GM12892 (cell line): ENCODE measurements around the gene COL13A1.

Experiments used
- DNase-seq: peaks from one replicate; pipeline ENCODE4 v3.0.0; 2011; ENCODE audit not compliant: insufficient read length
- FAIRE-seq: peaks from 2 replicates; lab custom pipeline; 2011; peaks lifted over from hg19 to GRCh38; lab: Jason Lieb, UNC
- POLR2A ChIP-seq: IDR thresholded peaks from 2 replicates; pipeline ENCODE4 v1.6.1; 2011; ENCODE audit warnings: low read depth, low read length, control low read depth
- POLR2AphosphoS5 ChIP-seq: IDR thresholded peaks from 2 replicates; pipeline ENCODE4 v1.6.1; 2011; ENCODE audit warnings: low read depth, low read length, control low read depth
- TAF1 ChIP-seq: IDR thresholded peaks from 2 replicates; pipeline ENCODE4 v1.6.1; 2011; ENCODE audit warnings: low read depth, mild to moderate bottlenecking, control low read depth, low read length, borderline replicate concordance

Gene COL13A1

GRCh38 chr10:69963835-69964710 lies 162.4 kb downstream of the COL13A1 start:
- TF ChIP-seq TAF1 (no peak), POLR2AphosphoS5 (no peak), POLR2A (no peak)
- DNase-seq (no peak), FAIRE-seq (no peak)

DNA sequence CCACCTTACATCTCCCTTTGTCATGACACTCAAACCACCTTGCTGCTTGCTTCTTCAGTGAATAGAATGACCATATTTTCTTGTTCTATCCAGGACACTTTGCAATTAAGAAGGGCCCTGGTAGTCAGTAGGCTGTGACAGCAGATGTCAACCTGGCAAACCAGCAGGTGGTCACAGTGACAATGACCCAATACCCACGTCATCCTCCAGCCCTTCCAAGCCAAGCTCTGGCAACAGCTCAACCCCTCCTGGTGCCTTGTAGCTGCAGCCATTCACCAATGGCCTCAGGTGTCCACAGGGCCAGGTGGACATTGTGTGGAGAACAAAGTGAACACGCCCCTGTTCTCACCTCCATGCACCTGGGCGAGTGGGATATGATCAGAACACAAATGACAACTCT lies 163.4 kb downstream of the COL13A1 start:
- DNase-seq, result no peak
- TF ChIP-seq TAF1, result no peak
- no peak for TF ChIP-seq POLR2A
- no peak for TF ChIP-seq POLR2AphosphoS5
- no peak for FAIRE-seq

DNA sequence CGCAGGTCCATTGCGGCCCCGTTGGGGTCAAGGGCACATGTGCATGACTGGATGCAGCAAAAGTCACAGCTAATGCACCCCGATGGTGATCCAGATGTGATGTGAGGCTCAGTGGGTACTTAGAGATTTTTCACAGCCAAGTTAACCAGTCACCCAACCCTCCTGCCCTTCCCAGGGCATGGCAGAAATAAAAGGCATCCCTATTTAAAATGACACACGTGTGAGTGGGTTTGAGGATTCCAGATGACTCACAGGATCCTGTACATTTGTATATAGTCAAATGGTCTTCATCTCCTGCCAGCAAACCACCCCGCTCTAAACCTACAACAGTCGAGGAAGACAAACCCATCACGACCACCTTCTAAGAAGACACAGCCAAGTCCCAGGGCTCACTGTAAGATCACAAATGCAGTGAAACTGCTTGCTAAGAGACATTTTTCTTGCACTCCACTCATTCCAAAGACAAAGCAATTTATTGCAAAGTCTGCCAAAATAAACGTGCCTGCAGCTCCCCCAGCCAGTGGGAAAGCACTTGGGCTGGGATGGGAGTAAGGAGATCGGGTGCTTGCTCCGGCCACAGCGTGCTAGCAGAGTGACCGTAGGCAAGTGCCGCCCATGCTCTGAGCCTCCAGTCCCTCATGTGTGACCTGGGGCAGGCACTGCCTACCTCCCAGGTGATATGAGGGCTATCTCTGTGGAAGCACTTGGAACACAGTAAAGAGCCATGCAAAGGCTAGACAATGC lies 164.4 kb downstream of the COL13A1 start:
- DNase-seq (no peak), FAIRE-seq (no peak)
- no peak for TF ChIP-seq POLR2AphosphoS5
- TF ChIP-seq TAF1, result no peak
- TF ChIP-seq POLR2A, result no peak

- TF ChIP-seq POLR2AphosphoS5 (no peak), POLR2A (no peak), TAF1 (no peak)
- DNase-seq (no peak), FAIRE-seq (peak; percentile 40)
Observed at GRCh38 chr10:69968830-69969229, 167.1 kb downstream of the COL13A1 start.

DNA sequence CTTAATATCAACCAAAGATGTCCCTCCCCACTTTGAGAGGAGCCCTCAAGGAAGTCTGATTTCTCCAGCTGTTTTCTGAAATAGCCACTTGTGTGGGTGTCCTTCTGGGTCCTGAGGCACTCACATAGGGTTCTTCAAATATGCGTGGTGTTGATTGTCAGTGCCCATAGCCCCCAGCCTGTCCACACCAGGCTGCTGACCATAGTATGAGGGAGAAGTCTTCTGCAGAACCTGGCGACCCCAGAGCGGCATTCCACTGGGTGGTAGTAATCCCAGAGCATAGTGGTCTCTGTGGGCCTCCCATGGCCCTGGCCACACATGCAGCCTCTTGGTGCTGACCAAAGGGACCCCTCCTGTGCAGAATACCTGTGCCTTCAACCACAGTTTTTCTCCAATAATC lies 168.3 kb downstream of the COL13A1 start:
- DNase-seq, result no peak
- no peak for FAIRE-seq
- no peak for TF ChIP-seq POLR2AphosphoS5
- TF ChIP-seq TAF1, result no peak
- no peak for TF ChIP-seq POLR2A

GRCh38 chr10:69972981-69973397 lies 171.3 kb downstream of the COL13A1 start:
- DNase-seq (no peak), FAIRE-seq (no peak)
- TF ChIP-seq POLR2A (no peak), POLR2AphosphoS5 (no peak), TAF1 (no peak)

DNA sequence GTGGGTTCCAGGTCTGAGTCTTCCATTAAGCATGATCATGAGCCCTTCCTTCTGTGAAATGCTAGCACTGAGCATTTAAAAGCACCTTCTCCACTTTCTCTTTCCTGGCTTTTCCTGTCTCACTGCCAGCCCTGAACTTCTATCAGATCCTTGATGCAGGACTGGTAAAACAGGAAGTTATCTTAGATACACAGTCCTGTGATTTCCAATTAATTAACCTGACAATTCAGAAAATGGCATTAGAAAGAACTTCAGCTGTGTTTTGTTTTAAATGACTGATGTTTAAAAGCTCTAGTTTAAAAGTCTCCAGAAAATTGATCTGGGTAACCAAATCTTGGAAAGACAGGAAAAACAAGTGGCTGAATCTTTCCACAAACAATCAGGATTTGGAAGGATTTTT lies 172.0 kb downstream of the COL13A1 start:
- TF ChIP-seq POLR2AphosphoS5, result no peak
- TF ChIP-seq TAF1, result no peak
- no peak for TF ChIP-seq POLR2A
- FAIRE-seq, result no peak
- no peak for DNase-seq

- FAIRE-seq, result no peak
- TF ChIP-seq TAF1 (no peak), POLR2A (no peak), POLR2AphosphoS5 (no peak)
- no peak for DNase-seq
Observed at GRCh38 chr10:69974551-69975155, 172.9 kb downstream of the COL13A1 start.

DNA sequence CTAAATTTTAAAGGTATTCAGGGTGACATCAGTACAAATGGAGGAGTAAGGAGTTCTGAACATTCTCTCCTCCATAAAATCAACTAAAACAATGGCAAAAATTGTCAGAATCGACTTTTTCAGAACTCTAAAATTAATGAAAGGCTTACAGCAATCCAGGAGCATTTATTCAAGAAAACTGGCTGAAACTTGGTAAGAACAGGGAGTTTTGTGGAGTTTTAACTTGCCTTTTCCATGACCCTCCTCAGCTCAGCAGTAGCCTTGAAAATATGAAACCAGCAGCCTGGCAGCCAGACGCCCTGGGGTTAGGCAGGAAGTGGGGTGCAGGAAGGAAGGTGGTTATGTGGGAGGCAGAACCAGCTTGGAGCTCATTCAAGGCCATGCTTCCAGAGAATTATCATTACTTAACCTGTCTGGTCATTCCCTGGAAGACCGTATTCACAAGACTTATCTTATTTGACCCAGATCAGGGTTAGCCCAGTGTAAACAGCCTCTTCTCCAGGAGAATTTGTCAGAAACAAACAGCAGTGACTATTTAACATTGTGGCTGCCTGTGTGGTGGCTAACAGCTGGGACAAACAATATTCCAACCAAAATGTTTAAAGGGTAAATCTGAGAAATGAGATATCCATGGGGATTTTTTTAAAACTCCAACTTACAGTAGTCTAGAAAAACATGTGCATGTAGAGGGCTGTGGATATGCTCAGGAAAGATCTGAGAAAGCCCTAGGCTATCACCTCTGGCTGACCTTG lies 175.3 kb downstream of the COL13A1 start:
- DNase-seq, result no peak
- no peak for TF ChIP-seq TAF1
- no peak for TF ChIP-seq POLR2AphosphoS5
- TF ChIP-seq POLR2A, result no peak
- FAIRE-seq, result no peak

DNA sequence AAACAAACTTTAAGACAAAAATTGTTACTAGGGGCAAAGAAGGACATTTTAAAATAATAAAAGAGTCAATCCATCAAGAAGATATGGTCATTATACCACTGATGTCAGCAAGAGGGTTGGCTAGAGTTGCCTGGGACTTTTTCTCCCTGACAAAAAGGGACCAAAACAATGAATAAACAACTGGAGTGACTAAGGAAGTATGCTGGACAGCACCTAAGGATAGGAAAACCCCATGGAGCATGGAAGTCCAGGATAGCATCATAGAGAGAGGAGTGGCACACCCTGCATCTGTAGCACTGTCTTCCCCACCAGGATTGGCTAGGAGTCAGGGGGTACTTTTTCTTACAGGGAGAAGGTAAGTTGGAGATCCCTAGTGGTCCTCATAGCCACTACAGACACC lies 177.5 kb downstream of the COL13A1 start:
- DNase-seq, result no peak
- TF ChIP-seq TAF1, result no peak
- TF ChIP-seq POLR2A, result no peak
- TF ChIP-seq POLR2AphosphoS5, result no peak
- FAIRE-seq, result no peak
